Adrenal gland (tissue), 5 donors: ENCODE results near the gene GAGE12D.
"Not testable (repeated sequence)": the region's sequence is repeated elsewhere in the genome, so short reads cannot be mapped to it uniquely, and the experiment has no call there.

ENCODE experiments used
- CTCF ChIP-seq, 6 experiments: fragments of 450-650 bp in 4 of 6; fragments of 200-600 bp in 2 of 6; sonication (generic) in 1 of 6; IDR thresholded peaks; 1 replicate in 5 of 6; 2 replicates in 1 of 6; pipeline versions ENCODE4 v1.5.1 to v1.8.0; 2016 to 2021; ENCODE audit warnings: antibody characterized with exemption in 6 of 6, mild to moderate bottlenecking in 2 of 6, moderate library complexity in 1 of 6
- POLR2A ChIP-seq, 2 donors: fragments of 450-650 bp; IDR thresholded peaks; one replicate each; pipeline ENCODE4 v1.6.1; 2017; ENCODE audit warnings: antibody characterized with exemption in 2 of 2, mild to moderate bottlenecking in 2 of 2, moderate library complexity in 1 of 2
- donor health status: DM: no; HTN: no; CAD: no.

- TF ChIP-seq CTCF, POLR2A (IDR thresholded peaks at IDR 0.05): not testable (repeated sequence)
These were observed 48.4 kb downstream of the GAGE12D start for GRCh38 chrX:49589769-49590478.
